ENCODE measurements around the gene PNPLA7. TPM values are rescaled to one million over a fixed set of nuclear protein-coding genes. Genes with fewer than 3 reads are reported as not detected.

The PNPLA7 gene
- total RNA-seq, 1 experiment from 2014 or later = 3.9 TPM

- Histone ChIP-seq H3K9me3 (ENCODE audit: control insufficient read depth, insufficient read depth, low read depth, low read length) (no peaks in the 10 kb centered on the region), H3K4me3 (ENCODE audit: low read depth in 2 of 2, low read length in 2 of 2) (peak overlapping the region; percentile 60 to 63), H3K4me1 (ENCODE audit: control insufficient read depth, insufficient read depth, low read length) (peaks cover 30% of the 10 kb centered on the region), H3K36me3 (ENCODE audit: control insufficient read depth, insufficient read depth, low read length) (no peaks in the 10 kb centered on the region; the same call in 1 of the 2 replicates), H3K27ac (ENCODE audit: low read length) (peak overlapping the region; percentile 17; the same call in 1 of the 2 replicates), H3K27me3 (ENCODE audit: control insufficient read depth, insufficient read depth, low read length) (no peaks in the 10 kb centered on the region)
- BruUV-seq (replicated peaks) = no TSS peak
- no peak for DNase-seq (ENCODE audit: low read depth, low spot score)
- no peak for ATAC-seq
- in situ Hi-C loops (cut with HindIII; ENCODE audit: low pct_unique_long_range_greater_than_20kb, low sequenced_read_pairs) (no loop called here), intact Hi-C loops (cut with micrococcal nuclease; ENCODE audit: unreplicated experiment) (no loop called here)
- ChIA-PET POLR2A (no interaction called here), CTCF (no interaction called here)
- TF ChIP-seq TCF7L2 (IDR thresholded peaks at IDR 0.05; ENCODE audit: low read depth, low read length) (no peak), SIN3A (IDR thresholded peaks at IDR 0.05; ENCODE audit: borderline replicate concordance, insufficient read depth, low read depth, low read length) (no peak), POLR2AphosphoS5 (IDR thresholded peaks at IDR 0.05; ENCODE audit: low read depth, low read length) (no peak), REST (IDR thresholded peaks at IDR 0.05; ENCODE audit: insufficient read depth in 1 of 2, low read depth in 2 of 2, low read length in 1 of 2) (no peak), CTCF (IDR thresholded peaks at IDR 0.05) (no peak)
These were observed 92.6 kb downstream of the PNPLA7 start for GRCh38 chr9:137457406-137458193.

GRCh38 chr9:137456864-137457405 is 93.3 kb downstream of the PNPLA7 start:
- no peak overlapping the region for H3K4me3 ChIP-seq (ENCODE audit: low read depth in 2 of 2, low read length in 2 of 2)
- ATAC-seq = no peak
- H3K4me1 ChIP-seq (ENCODE audit: control insufficient read depth, insufficient read depth, low read length) = peaks cover 30% of the 10 kb centered on the region
- CTCF ChIA-PET = no interaction called here
- no peaks in the 10 kb centered on the region for H3K9me3 ChIP-seq (ENCODE audit: control insufficient read depth, insufficient read depth, low read depth, low read length)
- TSS peak; percentile 77 for BruUV-seq (replicated peaks)
- intact Hi-C loops (cut with micrococcal nuclease; ENCODE audit: unreplicated experiment) (no loop called here), in situ Hi-C loops (cut with HindIII; ENCODE audit: low pct_unique_long_range_greater_than_20kb, low sequenced_read_pairs) (no loop called here)
- no peaks in the 10 kb centered on the region; the same call in 1 of the 2 replicates for H3K36me3 ChIP-seq (ENCODE audit: control insufficient read depth, insufficient read depth, low read length)
- H3K27ac ChIP-seq (ENCODE audit: low read length) = no peak overlapping the region
- TF ChIP-seq CTCF (IDR thresholded peaks at IDR 0.05) = no peak
- TF ChIP-seq SIN3A (IDR thresholded peaks at IDR 0.05; ENCODE audit: borderline replicate concordance, insufficient read depth, low read depth, low read length) = no peak
- TF ChIP-seq POLR2AphosphoS5 (IDR thresholded peaks at IDR 0.05; ENCODE audit: low read depth, low read length) = no peak
- POLR2A ChIA-PET = no interaction called here
- no peak for DNase-seq (ENCODE audit: low read depth, low spot score)
- H3K27me3 ChIP-seq (ENCODE audit: control insufficient read depth, insufficient read depth, low read length) = no peaks in the 10 kb centered on the region

Data from Panc1 (cell line).